NCI-H2171 (cell line): ENCODE results near the gene NFXL1.
A peak's percentile ranks its signal among the peaks of the same experiment; 100 is the strongest.
"Not testable (repeated sequence)": the region's sequence is repeated elsewhere in the genome, so short reads cannot be mapped to it uniquely, and the experiment has no call there.

Experiments used
- DNase-seq: peaks from one replicate; lab custom pipeline; 2025; lab: John Stamatoyannopoulos, UW

The NFXL1 gene

DNA sequence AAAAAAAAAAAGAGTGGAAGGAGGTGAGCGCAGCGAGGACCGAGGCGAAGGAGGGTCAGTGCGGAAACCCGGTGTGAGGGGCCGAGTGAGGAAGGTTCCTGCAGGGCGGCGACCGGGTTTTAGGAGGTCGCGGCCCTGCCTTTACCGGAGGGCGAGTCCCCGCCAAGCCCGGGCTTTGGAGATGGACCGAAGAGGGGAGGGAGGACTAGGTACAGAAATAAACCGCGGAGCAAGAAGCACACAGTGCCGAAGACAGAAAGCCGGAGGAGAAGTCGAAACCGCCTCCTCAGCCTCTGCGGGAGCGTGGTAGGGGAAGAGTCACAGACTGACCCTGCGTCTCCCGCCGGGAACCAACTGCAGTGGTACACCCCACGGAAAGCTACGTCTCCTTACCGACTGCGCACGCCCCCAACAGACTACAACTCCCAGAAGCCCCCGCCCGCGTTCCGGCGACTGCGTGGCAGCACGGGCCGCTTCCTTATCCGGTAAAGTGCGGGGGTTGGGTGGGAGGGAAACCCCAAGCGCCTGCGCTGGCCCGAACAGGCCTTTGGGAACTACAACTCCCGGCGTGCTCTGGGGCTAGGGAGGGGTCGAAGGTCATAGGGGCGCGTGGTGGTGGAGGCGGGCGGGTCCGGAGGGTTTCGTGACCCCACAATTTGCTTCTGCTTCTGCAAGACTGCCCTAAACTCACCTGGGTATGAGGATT is at the start of gene NFXL1:
Gene NFXL1 (minus strand): TSS at position 364 of the 706 bp plus-strand sequence. CDS start 380 bp downstream, outside the sequence.
- DNase-seq = peak; percentile 84

DNA sequence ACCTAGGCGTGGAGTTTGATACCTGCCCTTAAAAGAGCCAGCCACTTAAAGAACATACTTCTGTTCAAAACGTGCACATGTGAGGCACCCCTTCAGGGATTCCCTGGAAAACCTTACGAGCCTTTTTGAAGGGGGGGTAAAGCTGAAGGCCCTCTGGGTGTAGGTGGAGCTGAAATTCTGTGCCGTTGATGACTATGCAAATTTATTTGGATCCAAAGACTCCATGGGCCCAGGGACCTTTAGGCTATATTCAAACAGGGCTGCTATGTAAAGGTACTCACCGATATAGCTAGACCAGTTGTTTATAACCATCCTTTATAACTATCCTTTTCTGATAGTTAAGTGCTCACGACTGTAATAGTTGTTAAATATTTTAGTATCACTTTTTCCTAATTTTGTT is 40.3 kb upstream of the NFXL1 start:
- DNase-seq = no peak

DNA sequence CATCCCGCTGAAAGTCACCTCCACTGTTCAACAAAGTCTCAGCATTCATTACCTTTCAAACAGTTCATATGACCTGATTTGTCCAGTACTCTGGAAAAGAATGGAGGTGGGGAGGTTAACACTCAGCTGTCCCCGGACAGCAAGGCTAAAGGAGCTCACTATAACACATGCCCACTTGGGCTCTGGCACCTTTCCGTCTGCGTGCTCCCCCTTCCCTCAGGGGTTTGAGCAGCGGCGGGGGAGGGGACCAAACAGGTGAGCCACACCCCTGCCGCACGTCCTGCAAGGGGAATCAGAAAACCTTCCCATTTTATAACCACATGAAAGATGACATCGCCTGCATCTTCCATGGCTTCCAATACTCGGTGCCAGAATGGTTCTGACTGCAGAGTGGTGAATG is 39.9 kb upstream of the NFXL1 start:
- DNase-seq = no peak

DNA sequence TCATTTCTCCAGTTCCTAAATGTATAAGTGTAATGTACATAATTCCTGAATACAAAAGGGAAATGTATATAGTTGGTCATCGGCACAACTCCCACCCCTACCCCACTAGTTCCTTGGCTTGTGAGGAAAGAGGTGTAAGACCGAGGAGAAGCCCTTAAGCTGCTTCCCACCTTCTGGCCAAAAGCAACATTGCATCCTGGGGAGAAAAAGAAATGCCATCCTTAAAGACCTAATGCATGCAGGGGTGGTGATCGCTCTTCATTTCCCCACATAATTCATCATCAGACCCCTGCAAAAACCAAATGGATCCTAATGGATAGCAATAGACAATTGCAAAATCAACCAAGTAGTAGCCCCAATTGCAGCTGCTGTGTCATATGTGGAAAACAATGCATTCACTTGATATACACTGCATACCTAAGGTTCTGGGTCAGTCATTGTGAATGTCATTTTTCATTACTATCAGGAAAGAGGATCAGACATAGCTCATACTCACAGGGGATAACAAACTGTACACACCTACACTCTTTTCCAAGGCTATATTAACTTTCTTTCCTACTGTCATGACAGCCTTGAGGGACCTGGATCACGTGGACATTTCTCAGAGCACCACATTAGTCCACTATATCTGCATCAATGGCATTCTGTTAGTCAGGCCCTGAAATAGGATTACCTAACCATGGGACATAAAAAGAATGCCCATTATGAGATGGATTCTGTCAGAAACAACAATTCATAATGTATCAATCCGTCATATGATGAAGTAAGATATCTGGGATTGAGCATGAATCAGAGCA is 31.7 kb upstream of the NFXL1 start:
- no peak for DNase-seq

DNA sequence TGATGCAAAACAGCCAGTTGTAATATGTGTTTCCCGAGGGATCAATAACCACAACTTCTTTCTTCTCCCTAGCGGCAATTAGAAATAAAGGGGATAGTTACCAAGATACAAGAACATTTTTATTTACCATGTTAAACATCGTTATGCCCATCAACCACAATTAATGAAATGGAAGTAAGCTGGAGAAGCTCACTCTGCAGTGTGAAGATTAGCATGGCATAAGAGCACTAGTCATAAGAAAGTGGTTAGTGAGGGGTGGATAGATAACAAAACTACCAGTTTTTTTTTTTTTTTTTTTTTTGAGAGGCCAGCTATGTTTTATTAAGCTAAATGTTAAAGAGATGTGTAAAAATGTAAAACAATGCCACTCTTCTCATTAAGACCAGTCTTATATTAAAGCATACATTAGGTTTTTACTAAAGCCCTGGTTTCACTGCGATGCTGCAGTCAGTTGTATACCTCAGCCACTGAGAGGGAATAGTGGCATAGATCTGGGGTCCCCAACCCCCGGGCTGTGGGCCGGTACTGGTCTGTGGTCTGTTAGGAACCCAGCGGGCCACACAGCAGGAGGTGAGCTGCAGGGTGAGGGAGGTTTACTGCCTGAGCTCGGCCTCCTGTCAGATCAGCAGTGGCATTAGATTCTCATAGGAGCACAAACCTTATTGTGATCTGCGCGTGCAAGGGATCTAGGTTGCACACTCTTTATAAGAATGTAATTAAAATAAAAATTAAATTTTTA is 27.9 kb upstream of the NFXL1 start:
- no peak for DNase-seq

DNA sequence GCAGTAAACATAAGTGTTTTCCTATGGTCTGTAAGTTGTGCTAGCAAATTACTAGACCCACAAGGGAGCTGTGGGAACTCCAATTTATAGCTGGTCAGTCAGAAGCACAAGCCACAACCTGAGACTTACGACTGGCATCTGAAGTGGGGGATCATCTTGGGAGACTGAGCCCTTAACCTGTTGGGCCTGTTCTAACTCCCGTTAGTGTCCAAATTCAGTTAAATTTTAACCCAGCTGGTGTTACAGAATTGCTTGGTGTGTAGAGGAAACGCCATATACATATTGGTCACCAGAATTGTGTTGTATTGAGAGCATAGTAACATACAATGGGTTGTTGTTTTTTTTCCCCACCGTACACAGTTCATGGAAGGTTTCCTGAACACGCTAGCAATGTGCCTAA is 25.1 kb upstream of the NFXL1 start:
- DNase-seq = no peak

DNA sequence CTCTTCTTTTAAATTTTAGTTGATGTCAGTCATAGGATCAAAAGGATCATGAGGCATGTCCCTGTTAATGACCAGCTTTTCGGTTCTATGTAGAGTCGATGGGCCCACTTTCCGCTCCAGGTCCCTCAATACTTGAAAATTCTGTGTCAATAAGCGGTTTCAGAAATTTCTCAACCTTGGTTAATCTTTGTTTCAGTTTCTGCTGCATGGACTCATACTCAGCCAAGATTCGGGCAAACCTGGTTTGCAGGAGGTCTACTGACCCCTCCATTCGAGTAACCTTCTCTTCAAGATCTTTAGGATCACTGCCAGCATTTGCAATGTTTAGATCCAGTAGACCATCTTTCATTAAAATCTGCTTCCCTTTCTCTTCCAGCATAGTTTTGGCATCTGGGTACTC is 22.0 kb upstream of the NFXL1 start:
- DNase-seq = no peak

DNA sequence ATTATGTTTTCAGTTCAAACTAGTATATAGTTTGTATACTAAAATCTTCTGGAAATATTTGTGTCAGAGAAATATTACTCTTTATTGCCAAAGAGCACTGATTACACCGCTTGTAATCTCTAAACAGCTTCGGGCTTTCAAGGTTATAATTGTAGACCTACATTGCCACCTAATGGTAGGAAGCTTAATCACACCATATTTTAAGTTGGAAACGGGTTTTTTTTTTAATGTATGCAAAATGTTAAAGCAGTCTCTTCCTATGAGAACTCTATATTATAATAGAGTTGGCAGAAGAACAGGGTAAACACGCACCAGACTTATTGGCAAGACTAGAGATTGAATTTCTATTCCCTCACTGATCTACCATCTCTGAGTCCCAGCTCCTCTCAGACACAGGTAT is 19.5 kb upstream of the NFXL1 start:
- DNase-seq = no peak

DNA sequence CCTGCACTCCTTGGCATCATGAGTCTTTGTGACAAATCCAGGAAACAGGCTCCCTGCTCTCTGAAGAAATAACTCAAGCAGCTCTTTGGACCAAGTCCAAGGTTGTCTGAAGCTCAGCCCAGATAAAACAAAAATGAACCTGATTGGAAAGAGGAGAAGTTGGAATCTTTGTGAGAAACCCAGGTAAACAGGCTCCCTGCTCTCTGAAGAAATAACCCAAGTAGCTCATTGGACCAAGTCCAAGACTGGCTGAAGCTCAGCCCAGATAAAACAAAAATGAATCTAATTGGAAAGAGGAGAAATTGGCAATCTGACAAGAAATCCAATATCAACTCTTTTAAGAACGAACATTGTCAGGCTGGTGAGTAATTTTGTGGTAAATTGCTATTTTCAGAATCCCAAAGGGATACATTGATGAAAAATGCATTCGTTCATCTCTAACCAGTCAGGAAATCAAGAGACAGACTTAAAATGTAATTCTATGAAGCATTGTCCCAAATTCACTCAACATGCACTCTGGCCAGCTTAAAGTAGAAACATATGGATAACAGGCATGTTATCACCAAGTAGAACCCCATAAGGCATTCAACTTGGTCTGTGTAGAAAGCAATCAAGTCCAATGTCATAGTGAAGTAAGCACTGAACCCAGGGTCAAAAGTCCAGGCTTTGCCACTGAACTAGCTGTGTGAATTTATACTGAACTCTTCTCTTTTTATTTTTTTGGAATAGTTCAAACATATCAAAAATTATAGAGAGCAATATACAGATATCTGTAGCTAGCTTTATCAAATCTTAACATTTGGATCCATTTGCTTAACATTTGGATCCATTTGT is 16.8 kb upstream of the NFXL1 start:
- no peak for DNase-seq

DNA sequence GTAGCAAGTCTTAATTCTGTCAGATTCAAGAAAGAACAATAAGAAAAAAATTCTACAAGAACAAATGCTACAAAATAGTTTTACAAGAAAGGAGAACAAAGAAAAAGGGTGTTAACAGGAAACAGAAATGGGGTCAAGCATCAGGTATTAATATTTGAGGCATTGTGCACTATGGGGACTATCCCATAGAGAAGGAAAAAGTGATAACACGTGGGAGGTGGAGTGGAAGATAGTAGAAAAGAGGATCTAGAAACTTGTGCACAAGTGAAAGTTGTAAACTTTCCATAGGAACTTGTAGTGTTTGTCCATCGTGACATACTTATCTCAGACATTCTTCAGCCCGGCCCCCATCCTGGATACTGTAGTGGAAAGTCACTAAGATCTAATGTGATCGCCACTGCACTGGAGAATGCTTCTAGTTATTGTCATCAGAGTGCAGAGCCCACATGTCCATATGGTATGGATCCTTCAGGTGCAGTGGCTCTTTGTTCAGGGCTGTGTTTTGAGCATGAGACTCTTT is 15.4 kb upstream of the NFXL1 start:
- no peak for DNase-seq

DNA sequence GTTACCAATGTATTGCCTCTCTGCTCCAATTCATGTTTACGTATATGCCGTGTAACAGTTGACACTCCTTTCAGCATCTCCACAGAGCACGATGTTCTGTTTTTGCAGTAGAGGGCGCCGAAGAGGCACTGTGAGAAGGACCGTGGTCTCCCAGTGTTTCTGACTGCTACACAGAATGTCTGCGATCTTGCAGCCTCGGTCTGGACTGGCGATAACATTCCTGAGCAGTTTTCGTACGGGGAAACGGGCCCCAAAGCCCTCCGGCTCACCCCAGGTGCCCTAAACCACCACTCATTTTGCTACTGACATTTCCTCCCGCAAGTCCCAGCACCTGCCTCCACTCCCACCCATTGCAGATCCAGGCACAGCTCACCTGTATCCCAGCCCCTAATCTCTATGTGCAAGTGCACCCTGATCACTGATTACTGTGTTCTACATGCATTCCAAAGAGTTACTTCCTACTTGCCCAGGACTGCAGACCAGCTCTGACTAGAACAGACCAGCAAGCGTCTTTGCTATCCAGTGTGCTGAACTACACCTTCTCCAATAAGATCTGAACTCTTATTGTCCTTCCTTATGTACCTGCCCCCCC is 12.4 kb upstream of the NFXL1 start:
- no peak for DNase-seq

DNA sequence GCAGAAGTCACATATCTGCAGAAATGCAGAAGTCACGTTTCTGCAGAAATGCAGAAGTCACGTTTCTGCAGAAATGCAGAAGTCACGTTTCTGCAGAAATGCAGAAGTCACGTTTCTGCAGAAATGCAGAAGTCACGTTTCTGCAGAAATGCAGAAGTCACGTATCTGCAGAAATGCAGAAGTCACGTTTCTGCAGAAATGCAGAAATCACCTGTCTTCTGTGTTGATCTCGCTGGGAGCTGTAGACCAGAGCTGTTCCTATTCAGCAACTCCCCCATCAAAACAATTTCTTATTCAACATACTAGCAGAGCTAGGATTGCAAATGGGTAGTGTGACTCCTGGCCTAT is 8.9 kb upstream of the NFXL1 start:
- not testable (repeated sequence) for DNase-seq

DNA sequence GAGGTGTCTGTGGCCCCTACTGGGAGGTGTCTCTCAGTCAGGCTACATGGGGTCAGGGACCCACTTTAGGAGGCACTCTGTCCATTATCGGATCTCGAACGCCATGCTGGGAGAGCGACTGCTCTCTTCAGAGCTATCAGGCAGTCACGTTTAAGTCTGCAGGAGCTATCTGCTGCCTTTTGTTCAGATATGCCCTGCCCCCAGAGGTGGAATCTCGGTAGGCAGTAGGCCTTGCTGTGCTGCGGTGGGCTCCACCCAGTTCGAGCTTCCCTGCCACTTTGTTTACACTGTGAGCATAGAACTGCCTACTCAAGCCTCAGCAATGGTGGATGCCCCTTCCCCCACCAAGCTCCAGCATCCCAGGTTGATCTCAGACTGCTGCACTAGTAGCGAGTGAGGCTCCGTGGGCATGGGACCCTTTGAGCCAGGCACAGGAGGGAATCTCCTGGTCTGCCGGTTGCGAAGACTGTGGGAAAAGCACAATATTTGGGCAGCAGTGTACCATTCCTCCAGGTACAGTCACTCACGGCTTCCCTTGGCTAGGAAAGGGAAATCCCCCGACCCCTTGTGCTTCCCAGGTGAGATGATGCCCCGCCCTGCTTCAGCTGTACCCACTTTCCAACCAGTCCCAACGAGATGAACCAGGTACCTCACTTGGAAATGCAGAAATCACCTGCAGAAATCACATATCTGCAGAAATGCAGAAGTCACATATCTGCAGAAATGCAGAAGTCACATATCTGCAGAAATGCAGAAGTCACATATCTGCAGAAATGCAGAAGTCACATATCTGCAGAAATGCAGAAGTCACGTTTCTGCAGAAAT is 8.3 kb upstream of the NFXL1 start:
- not testable (repeated sequence) for DNase-seq

DNA sequence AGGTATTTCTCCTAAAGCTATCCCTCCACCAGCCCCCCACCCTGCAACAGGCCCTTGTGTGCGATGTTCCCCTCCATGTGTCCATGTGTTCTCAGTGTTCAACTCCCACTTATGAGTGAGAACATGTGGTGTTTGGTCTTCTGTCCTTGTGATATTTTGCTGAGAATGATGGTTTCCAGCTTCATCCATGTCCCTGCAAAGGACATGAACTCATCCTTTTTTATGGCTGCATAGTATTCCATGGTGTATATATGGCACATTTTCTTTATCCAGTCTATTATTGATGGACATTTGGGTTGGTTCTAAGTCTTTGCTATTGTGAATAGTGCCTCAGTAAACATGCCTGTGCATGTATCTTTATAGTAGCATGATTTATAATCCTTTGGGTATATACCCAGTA is 2.8 kb upstream of the NFXL1 start:
- DNase-seq = not testable (repeated sequence)

DNA sequence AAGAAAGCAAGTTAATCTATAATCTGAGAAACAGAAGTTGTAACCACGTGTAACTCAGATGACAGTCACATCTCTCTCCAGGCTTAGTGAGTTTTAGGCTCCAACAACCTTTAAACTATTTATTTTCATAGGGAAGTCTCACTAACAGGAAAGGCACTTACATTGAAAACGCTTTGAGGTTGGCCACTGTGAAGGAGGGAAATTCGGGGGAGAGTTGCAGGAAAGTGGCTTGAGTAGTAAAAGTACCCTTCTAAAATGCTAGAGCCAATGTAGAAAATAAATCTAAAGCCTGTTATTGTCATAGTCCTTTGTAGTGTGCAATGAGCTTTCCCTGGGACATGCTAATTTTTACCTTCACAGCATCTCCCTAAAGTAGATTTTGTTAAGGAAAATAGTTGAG is 995 bp upstream of the NFXL1 start:
- DNase-seq = no peak

DNA sequence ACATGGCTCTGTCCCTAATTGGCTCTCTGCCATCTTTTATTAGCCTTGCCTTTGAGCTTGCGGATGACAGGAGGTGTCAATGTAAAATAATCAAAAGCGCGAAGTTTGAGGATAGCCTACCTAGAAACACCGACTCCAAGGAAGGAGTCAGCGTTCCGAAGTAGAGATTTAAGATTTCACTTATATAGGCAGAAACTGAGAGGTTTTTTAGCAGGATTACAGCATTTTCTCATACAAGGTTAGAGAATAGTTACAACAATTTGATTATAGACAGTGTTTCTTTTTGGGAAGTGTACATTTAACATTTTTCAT is 499 bp upstream of the NFXL1 start:
- no peak for DNase-seq

DNA sequence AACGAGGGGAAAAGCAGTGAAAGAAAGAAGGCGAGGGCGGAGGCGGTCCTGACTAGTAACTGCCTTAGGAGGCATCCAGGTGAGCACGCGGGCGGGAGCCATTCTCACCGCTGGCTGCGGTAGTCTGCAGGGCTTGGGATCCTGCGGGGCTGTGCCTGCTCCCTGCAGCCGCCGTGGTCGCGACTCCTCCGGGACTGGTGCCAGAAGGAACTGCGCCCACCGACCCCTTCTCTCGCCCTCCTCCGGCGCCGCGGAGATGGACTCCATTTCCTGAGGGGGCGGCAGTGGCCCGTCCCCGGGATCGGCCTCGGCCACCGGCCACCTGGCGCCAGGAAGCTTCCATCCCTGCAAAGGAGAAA is 543 bp downstream of the NFXL1 start:
- no peak for DNase-seq

DNA sequence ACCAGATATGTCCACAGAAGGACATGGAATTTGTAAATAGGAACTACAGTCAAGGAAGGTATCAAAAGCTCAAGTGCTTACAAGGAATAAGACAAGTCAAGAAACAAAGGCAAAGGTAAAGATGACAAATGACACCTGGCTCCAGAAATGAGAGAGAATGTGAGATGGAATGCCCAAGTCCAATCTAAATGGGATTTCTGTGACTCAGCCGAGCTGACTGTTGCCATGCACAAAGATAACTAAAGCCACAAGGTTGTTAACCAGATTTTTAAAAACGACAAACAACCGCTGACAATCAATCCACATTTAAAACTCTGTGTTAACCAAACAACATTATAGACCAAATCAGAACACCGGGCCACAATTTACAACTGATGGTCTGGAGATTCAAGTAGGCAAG is 1.1 kb downstream of the NFXL1 start:
- no peak for DNase-seq

DNA sequence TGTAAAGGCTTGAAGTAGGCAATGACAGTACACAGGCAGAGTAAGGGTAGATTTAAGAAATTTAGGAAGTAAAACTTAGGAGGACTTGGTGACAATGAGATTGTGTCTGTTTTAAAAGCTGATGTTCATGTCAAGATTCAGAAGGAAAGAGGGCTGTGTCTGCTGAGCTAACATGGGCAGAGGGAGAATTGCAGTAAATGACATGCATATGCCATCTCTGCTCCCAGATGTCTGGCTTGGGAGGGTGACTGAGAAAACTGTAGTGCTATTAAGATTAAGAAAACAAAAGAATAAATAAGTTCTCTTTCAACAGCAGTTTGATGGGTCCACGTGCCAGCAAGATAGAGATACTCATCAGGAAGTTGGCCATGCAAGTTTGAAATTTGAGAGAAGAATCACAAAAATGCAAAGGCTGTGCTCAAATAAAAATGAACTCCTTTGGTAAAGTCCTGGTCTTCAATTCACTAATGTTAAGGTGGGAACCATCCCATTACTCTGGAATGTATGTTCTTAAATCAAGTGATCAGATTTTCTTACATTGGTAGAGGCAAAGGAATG is 7.2 kb downstream of the NFXL1 start:
- DNase-seq = no peak

DNA sequence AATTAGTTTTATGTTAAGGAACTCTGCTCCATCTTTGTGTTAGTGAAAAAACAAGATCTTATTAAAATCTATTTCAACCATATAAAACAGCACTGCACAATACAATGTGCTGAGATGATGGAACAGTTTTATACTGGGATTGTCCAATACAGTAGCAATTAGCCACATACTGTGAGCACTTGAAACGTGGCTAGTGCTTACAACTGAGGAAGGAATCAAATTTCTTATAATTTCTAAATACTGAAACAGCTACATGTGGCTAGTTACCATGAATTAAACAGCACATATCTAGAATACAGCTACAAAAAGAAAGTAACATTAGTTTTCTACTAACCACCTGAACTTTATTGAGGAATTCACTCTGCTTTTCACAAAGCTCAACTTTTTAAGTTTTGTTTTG is 14.7 kb downstream of the NFXL1 start:
- DNase-seq = no peak

DNA sequence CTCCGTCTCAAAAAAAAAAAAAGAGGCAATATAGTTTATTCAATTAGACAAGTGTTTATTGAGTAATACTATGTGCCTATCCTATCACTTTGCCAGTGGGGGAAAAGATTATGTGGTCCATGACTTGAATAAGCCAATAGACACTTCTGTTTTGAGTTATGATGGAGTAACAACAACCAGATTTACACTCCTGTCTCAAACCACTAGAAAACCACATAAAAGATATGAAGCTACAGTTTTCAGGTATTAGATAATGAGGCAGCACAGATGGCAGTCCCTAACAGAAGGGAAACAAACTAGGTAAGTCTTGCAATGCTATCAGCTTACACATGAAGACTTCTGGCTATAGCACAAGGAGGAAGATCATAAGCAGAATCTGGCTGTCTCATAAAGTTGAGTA is 22.5 kb downstream of the NFXL1 start:
- no peak for DNase-seq
